ENCODE measurements around the gene OR52E4.

Gene OR52E4

GRCh38 chr11:5929571-5930368 lies 49.3 kb downstream of the OR52E4 start:
- no peak for DNase-seq

GRCh38 chr11:5930614-5931013 lies 50.2 kb downstream of the OR52E4 start:
- DNase-seq: no peak

- no peak for DNase-seq
Measured at GRCh38 chr11:5931061-5931460, 50.6 kb downstream of the OR52E4 start.

- DNase-seq: no peak
Measured at GRCh38 chr11:5932671-5933070, 52.2 kb downstream of the OR52E4 start.

- DNase-seq: no peak
Measured at GRCh38 chr11:5933116-5933515, 52.7 kb downstream of the OR52E4 start.
